IMR-90 (cell line): ENCODE results near the gene SIGLEC14. TPM values are rescaled to one million over a fixed set of nuclear protein-coding genes. Genes with fewer than 3 reads are reported as not detected.

ENCODE experiments used
- ATAC-seq: fragments of 200-7000 bp; cut with Tn5 transposase; 2 replicates; pipeline ENCODE4 v1.9.1; 2020; ENCODE audit warnings: low read depth, mild to moderate bottlenecking, moderate library complexity
- BruUV-seq: library from RNA; stranded (reverse); fragments of 400-500 nt; replicated peaks from 2 replicates; lab custom pipeline; 2021; lab: Mats Ljungman, UMichigan
- CTCF ChIA-PET: fragments of 300-600 bp; formaldehyde crosslinking; extraction: SDS; loops from one replicate; lab custom pipeline; 2021; ENCODE audit warnings: antibody characterized with exemption; lab: Yijun Ruan, JAX
- POLR2A ChIA-PET: fragments of 300-600 bp; sonication (Branson Sonifier 250); formaldehyde crosslinking; loops from one replicate; lab custom pipeline; 2022; ENCODE audit warnings: antibody characterized with exemption; ENCODE audit not compliant: unreplicated experiment; lab: Charles Lee
- DNase-seq: peaks from one replicate; pipeline ENCODE4 v3.0.0; 2013
- H2AFZ ChIP-seq: replicated peaks from 2 replicates; pipeline ENCODE3; 2013; ENCODE audit warnings: low read length, mild to moderate bottlenecking; ENCODE audit not compliant: poor library complexity
- H2AK5ac ChIP-seq: 2 replicates; pipeline ENCODE4 v1.6.1; 2013; ENCODE audit warnings: low read depth, low read length, inconsistent platforms
- H2AK9ac ChIP-seq: replicated peaks from 2 replicates; pipeline ENCODE3; 2013; ENCODE audit warnings: mild to moderate bottlenecking, low read depth, low read length, moderate library complexity; ENCODE audit not compliant: poor library complexity
- H2BK120ac ChIP-seq: 2 replicates; pipeline ENCODE4 v1.6.1; 2013; ENCODE audit warnings: low read depth, low read length, inconsistent platforms
- H2BK15ac ChIP-seq: 3 replicates; pipeline ENCODE4 v1.6.1; 2013; ENCODE audit warnings: low read depth, low read length, inconsistent platforms
- H2BK20ac ChIP-seq: 2 replicates; pipeline ENCODE4 v1.6.1; 2013; ENCODE audit warnings: low read depth, mild to moderate bottlenecking, inconsistent platforms, low read length, moderate library complexity
- H2BK5ac ChIP-seq: 2 replicates; pipeline ENCODE4 v1.6.1; 2013; ENCODE audit warnings: mild to moderate bottlenecking, low read depth, low read length, inconsistent platforms; ENCODE audit not compliant: poor library complexity, severe bottlenecking
- H3K14ac ChIP-seq: replicated peaks from 2 replicates; pipeline ENCODE4 v1.6.1; 2013; ENCODE audit warnings: low read depth, low read length, inconsistent platforms
- H3K18ac ChIP-seq: 2 replicates; pipeline ENCODE4 v1.6.1; 2013; ENCODE audit warnings: low read depth, low read length, control low read depth
- H3K23ac ChIP-seq: 2 replicates; pipeline ENCODE4 v1.6.1; 2013; ENCODE audit warnings: low read depth, low read length, inconsistent platforms
- H3K27ac ChIP-seq: 2 replicates; pipeline ENCODE4 v1.5.1; 2013; ENCODE audit warnings: mild to moderate bottlenecking, control low read depth, low read length; ENCODE audit not compliant: insufficient read depth
- H3K27me3 ChIP-seq: 2 replicates; pipeline ENCODE4 v1.6.1; 2013; ENCODE audit warnings: low read length; ENCODE audit not compliant: control insufficient read depth, insufficient read depth
- H3K36me3 ChIP-seq: 2 replicates; pipeline ENCODE4 v1.6.1; 2013; ENCODE audit warnings: low read length, mixed read lengths; ENCODE audit not compliant: control insufficient read depth, insufficient read depth
- H3K4ac ChIP-seq: 2 replicates; pipeline ENCODE4 v1.6.1; 2013; ENCODE audit warnings: low read depth, low read length, inconsistent platforms
- H3K4me1 ChIP-seq: 2 replicates; pipeline ENCODE4 v1.6.1; 2013; ENCODE audit warnings: low read length, mixed read lengths; ENCODE audit not compliant: control insufficient read depth, insufficient read depth
- H3K4me2 ChIP-seq: 2 replicates; pipeline ENCODE4 v1.6.1; 2013; ENCODE audit warnings: low read depth, mild to moderate bottlenecking, control low read depth, low read length, moderate library complexity
- H3K4me3 ChIP-seq: 2 replicates; pipeline ENCODE4 v1.5.1; 2013; ENCODE audit warnings: low read depth, mild to moderate bottlenecking, control low read depth, low read length, moderate library complexity; ENCODE audit not compliant: insufficient read depth
- H3K56ac ChIP-seq: 2 replicates; pipeline ENCODE4 v1.6.1; 2013; ENCODE audit warnings: low read length, inconsistent platforms; ENCODE audit not compliant: insufficient read depth; ENCODE audit errors: extremely low read depth
- H3K79me1 ChIP-seq, 2 experiments: 2 replicates each; pipeline ENCODE4 v1.6.1; 2013; ENCODE audit warnings: low read length in 2 of 2, inconsistent platforms in 1 of 2, low read depth in 1 of 2
- H3K9ac ChIP-seq: 2 replicates; pipeline ENCODE4 v1.6.1; 2013; ENCODE audit warnings: low read depth, low read length, control low read depth
- H3K9me1 ChIP-seq: 2 replicates; pipeline ENCODE4 v1.6.1; 2013; ENCODE audit warnings: low read length, inconsistent platforms; ENCODE audit not compliant: insufficient read depth
- H3K9me3 ChIP-seq: 2 replicates; pipeline ENCODE4 v1.6.1; 2013; ENCODE audit warnings: low read length; ENCODE audit not compliant: control insufficient read depth, insufficient read depth
- H4K20me1 ChIP-seq: 2 replicates; pipeline ENCODE4 v1.6.1; 2013; ENCODE audit warnings: low read length, inconsistent platforms; ENCODE audit not compliant: insufficient read depth
- H4K5ac ChIP-seq: 2 replicates; pipeline ENCODE4 v1.6.1; 2013; ENCODE audit warnings: mild to moderate bottlenecking, low read depth, low read length, control low read depth
- H4K8ac ChIP-seq, 2 experiments: 2 replicates each; pipeline ENCODE4 v1.6.1; 2013; ENCODE audit warnings: low read depth in 2 of 2, low read length in 2 of 2, control low read depth in 1 of 2, inconsistent platforms in 1 of 2
- H4K91ac ChIP-seq: 2 replicates; pipeline ENCODE4 v1.6.1; 2013; ENCODE audit warnings: low read depth, low read length, inconsistent platforms; ENCODE audit not compliant: insufficient read depth
- BHLHE40 ChIP-seq: fragments of 150-350 bp; IDR thresholded peaks from 2 replicates; pipeline ENCODE4 v1.6.1; 2016; ENCODE audit warnings: mild to moderate bottlenecking, low read depth, low read length
- CEBPB ChIP-seq: IDR thresholded peaks from 2 replicates; pipeline ENCODE4 v1.6.1; 2012; ENCODE audit warnings: low read depth, low read length, improper control_type of control experiment
- CHD1 ChIP-seq: IDR thresholded peaks from 2 replicates; pipeline ENCODE4 v1.6.1; 2012; ENCODE audit warnings: low read depth, low read length, improper control_type of control experiment
- ELK1 ChIP-seq: fragments of 150-350 bp; IDR thresholded peaks from 2 replicates; pipeline ENCODE4 v1.6.1; 2016; ENCODE audit warnings: low read depth, mild to moderate bottlenecking, low read length, moderate library complexity, borderline replicate concordance
- FOS ChIP-seq: fragments of 150-350 bp; IDR thresholded peaks from 2 replicates; pipeline ENCODE4 v1.6.1; 2016; ENCODE audit warnings: low read depth, low read length
- MAFK ChIP-seq: IDR thresholded peaks from 2 replicates; pipeline ENCODE4 v1.6.1; 2012; ENCODE audit warnings: low read depth, low read length, improper control_type of control experiment
- MAZ ChIP-seq: IDR thresholded peaks from 2 replicates; pipeline ENCODE4 v1.6.1; 2012; ENCODE audit warnings: low read depth, mild to moderate bottlenecking, low read length, improper control_type of control experiment, moderate library complexity, borderline replicate concordance
- MXI1 ChIP-seq: IDR thresholded peaks from 2 replicates; pipeline ENCODE4 v1.6.1; 2012; ENCODE audit warnings: low read depth, mild to moderate bottlenecking, low read length, moderate library complexity, borderline replicate concordance
- NFE2L2 ChIP-seq: fragments of 150-350 bp; IDR thresholded peaks from 2 replicates; pipeline ENCODE4 v1.6.1; 2016; ENCODE audit warnings: low read depth, mild to moderate bottlenecking, low read length
- POLR2A ChIP-seq: IDR thresholded peaks from 2 replicates; pipeline ENCODE4 v1.6.1; 2012; ENCODE audit warnings: mild to moderate bottlenecking, low read depth, low read length
- RAD21 ChIP-seq: IDR thresholded peaks from 2 replicates; pipeline ENCODE4 v1.6.1; 2012; ENCODE audit warnings: low read length, improper control_type of control experiment
- RCOR1 ChIP-seq: IDR thresholded peaks from 2 replicates; pipeline ENCODE4 v1.6.1; 2012; ENCODE audit warnings: mild to moderate bottlenecking, low read length, improper control_type of control experiment; ENCODE audit not compliant: insufficient replicate concordance
- RFX5 ChIP-seq: IDR thresholded peaks from 2 replicates; pipeline ENCODE4 v1.8.0; 2012; ENCODE audit warnings: low read depth, mild to moderate bottlenecking, low read length, moderate library complexity
- SMC3 ChIP-seq: fragments of 150-350 bp; IDR thresholded peaks from 2 replicates; pipeline ENCODE4 v1.6.1; 2016; ENCODE audit warnings: low read depth, mild to moderate bottlenecking, antibody characterized with exemption, low read length, moderate library complexity
- WGBS, 2 experiments: methylation state at CpG; one replicate each; pipeline versions ENCODE4 v1.1.5 to v1.1.7; 2013; ENCODE audit warnings: missing lambda C conversion rate in 2 of 2; ENCODE audit not compliant: insufficient read length in 1 of 2; ENCODE audit errors: extremely low coverage in 2 of 2; 5-methylcytosine and 5-hydroxymethylcytosine counted together
- dilution Hi-C: fragments of 300-500 bp; cut with HindIII; formaldehyde crosslinking; loops from one replicate; pipeline ENCODE4 v1.14.3; 2018; ENCODE audit warnings: low sequenced_read_pairs; ENCODE audit not compliant: unreplicated experiment
- in situ Hi-C: fragments of 300-500 bp; cut with MboI; formaldehyde crosslinking; loops from 3 replicates; pipeline ENCODE4 v1.14.3; 2019; ENCODE audit warnings: low sequenced_read_pairs, inconsistent platforms, mixed read lengths
- intact Hi-C: fragments of 100-400 bp; cut with micrococcal nuclease; formaldehyde crosslinking; loops from 2 replicates; pipeline ENCODE4 v1.10.0; 2022
- polyA plus RNA-seq, 3 experiments: library from polyadenylated mRNA; depleted of rRNA; stranded (reverse); fragments of >200 nt; gene quantifications; 2 replicates each; pipeline ENCODE4 v1.2.3, GENCODE V29; 2012; ENCODE audit warnings: low replicate concordance in 1 of 3
- total RNA-seq: library from RNA; depleted of rRNA; stranded (reverse); fragments of >200 nt; gene quantifications from 2 replicates; pipeline ENCODE4 v1.2.3, GENCODE V29; 2012
- TF ChIP-seq, protein P1 (sequence below): fragments of 150-350 bp; IDR thresholded peaks from 2 replicates; pipeline ENCODE4 v1.6.1; 2017; ENCODE audit warnings: mild to moderate bottlenecking, antibody characterized with exemption, low read length, low read depth
- TF ChIP-seq, protein P2 (sequence below): conservative IDR thresholded peaks from 2 replicates; pipeline ENCODE4 v1.5.1; 2012; ENCODE audit warnings: mild to moderate bottlenecking, low read depth, low read length, improper control_type of control experiment

Gene SIGLEC14
- total and polyA plus RNA-seq, 2 of the 4 experiments (the other 2 are of a cell fraction), result not detected

DNA sequence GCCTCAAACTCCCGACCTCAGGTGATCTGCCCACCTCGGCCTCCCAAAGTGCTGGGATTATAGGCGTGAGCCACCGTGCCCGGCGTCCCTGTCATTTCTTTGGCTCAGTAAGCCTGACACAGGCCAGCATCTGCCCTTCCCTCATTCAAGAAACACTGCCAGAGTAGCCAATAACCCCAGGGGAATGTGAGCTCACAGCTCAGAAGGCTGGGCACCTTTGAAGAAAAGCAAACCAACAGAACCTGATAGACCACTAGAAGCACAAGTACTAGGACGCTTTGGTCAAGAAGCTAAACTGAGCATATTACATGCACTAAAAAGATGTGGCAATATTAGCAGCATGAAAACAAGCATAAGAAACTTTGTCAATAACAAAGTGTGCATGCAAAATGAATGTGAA lies 30.6 kb downstream of the SIGLEC14 start:
- dilution Hi-C loops (no loop called here), intact Hi-C loops (no loop called here), in situ Hi-C loops (no loop called here)
- Histone ChIP-seq H4K91ac (no peak overlapping the region), H3K79me1 (no peaks in the 10 kb centered on the region), H3K27ac (no peak overlapping the region), H4K8ac (no peak overlapping the region), H4K5ac (no peak overlapping the region), H2AK5ac (no peak overlapping the region), H3K18ac (no peak overlapping the region), H3K14ac (no peak overlapping the region), H4K20me1 (no peaks in the 10 kb centered on the region), H3K36me3 (no peaks in the 10 kb centered on the region), H3K4me2 (no peak overlapping the region), H2BK20ac (no peak overlapping the region), H3K9me1 (no peaks in the 10 kb centered on the region), H3K56ac (no peak overlapping the region), H2BK5ac (no peak overlapping the region), H3K4me1 (no peaks in the 10 kb centered on the region), H3K23ac (no peak overlapping the region), H3K9ac (no peak overlapping the region), H2BK15ac (no peak overlapping the region), H3K4ac (no peak overlapping the region), H3K9me3 (no peaks in the 10 kb centered on the region), H3K27me3 (no peaks in the 10 kb centered on the region), H3K4me3 (no peak overlapping the region), H2AK9ac (no peak overlapping the region), H2AFZ (no peak overlapping the region), H2BK120ac (no peak overlapping the region)
- no TSS peak for BruUV-seq
- 59% methylated on average over 5 of the region's 7 CpGs; no CpG with 5 or more reads in 1 of the 2 experiments for WGBS, 2 experiments
- POLR2A ChIA-PET, result no interaction called here
- no peak for DNase-seq
- no peak for TF ChIP-seq CHD1
- TF ChIP-seq RCOR1, result no peak
- no peak for TF ChIP-seq ELK1
- TF ChIP-seq, protein P1, sequence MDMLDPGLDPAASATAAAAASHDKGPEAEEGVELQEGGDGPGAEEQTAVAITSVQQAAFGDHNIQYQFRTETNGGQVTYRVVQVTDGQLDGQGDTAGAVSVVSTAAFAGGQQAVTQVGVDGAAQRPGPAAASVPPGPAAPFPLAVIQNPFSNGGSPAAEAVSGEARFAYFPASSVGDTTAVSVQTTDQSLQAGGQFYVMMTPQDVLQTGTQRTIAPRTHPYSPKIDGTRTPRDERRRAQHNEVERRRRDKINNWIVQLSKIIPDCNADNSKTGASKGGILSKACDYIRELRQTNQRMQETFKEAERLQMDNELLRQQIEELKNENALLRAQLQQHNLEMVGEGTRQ, result no peak
- no peak for TF ChIP-seq FOS
- TF ChIP-seq BHLHE40, result no peak
- TF ChIP-seq RAD21, result no peak
- TF ChIP-seq SMC3, result no peak
- no peak for TF ChIP-seq RFX5
- no peak for TF ChIP-seq MAZ
- TF ChIP-seq NFE2L2, result no peak
- TF ChIP-seq POLR2A, result no peak
- no peak for TF ChIP-seq MAFK
- TF ChIP-seq, protein P2, sequence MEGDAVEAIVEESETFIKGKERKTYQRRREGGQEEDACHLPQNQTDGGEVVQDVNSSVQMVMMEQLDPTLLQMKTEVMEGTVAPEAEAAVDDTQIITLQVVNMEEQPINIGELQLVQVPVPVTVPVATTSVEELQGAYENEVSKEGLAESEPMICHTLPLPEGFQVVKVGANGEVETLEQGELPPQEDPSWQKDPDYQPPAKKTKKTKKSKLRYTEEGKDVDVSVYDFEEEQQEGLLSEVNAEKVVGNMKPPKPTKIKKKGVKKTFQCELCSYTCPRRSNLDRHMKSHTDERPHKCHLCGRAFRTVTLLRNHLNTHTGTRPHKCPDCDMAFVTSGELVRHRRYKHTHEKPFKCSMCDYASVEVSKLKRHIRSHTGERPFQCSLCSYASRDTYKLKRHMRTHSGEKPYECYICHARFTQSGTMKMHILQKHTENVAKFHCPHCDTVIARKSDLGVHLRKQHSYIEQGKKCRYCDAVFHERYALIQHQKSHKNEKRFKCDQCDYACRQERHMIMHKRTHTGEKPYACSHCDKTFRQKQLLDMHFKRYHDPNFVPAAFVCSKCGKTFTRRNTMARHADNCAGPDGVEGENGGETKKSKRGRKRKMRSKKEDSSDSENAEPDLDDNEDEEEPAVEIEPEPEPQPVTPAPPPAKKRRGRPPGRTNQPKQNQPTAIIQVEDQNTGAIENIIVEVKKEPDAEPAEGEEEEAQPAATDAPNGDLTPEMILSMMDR, result no peak
- no peak for TF ChIP-seq MXI1
- no peak for TF ChIP-seq CEBPB
- ATAC-seq, result no peak
- CTCF ChIA-PET, result no interaction called here
